Right lobe of liver (tissue), 4 donors: ENCODE data around the gene ACBD6.

Experiments used
- POLR2A ChIP-seq: fragments of 450-650 bp; IDR thresholded peaks from one replicate; pipeline ENCODE4 v1.6.1; 2017; ENCODE audit warnings: antibody characterized with exemption, mild to moderate bottlenecking
- TF ChIP-seq, protein P1 (sequence below), 4 donors: fragments of 200-600 bp in 3 of 4; fragments of 450-650 bp in 1 of 4; IDR thresholded peaks; one replicate each; pipeline versions ENCODE4 v1.5.1 to v1.8.0; 2016 to 2022; ENCODE audit warnings: antibody characterized with exemption in 4 of 4, mild to moderate bottlenecking in 2 of 4
- donor health status: DM: no; HTN: no; CAD: no.
- donor health status: DM: no; HTN: no; CAD: no.
- donor health status: DM: no; HTN: yes; CAD: no.

DNA sequence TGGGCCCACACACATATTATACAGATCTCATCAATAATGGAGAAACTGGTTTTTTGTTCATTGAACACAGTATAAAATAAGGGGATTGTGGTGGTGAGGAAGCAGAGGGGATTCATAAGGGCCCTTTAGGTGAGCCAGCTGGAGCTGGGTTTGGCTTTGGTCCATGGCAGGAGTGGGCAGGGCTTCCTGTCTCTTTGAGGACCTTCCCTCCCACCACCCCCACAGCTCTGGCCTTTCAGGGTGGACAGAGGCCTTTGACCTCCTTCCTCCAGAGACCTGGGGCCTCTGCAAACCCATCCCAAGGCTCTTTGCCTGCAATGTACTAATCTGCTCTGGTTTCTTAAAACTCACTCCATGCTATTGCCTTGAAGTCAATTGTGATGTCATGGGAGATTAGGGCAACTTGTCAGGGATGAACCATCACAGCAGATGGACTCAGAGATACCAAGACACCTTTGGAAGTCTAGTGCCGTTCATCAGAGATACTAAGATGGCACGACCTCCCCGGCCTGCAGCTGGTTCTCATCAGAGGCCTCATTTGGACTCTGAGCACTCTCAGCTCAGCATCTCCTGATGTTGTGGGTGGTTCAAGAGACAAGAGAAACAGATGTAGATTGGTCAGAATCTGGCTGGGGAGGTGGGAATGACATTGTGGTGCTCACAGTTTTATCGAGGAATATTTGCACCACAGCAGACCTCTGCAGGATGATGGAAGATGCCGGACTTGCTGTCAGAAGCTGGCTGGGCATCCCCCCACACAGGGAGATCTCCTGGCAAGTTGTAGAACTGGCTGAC lies 234.4 kb downstream of the ACBD6 start:
- TF ChIP-seq, protein P1, sequence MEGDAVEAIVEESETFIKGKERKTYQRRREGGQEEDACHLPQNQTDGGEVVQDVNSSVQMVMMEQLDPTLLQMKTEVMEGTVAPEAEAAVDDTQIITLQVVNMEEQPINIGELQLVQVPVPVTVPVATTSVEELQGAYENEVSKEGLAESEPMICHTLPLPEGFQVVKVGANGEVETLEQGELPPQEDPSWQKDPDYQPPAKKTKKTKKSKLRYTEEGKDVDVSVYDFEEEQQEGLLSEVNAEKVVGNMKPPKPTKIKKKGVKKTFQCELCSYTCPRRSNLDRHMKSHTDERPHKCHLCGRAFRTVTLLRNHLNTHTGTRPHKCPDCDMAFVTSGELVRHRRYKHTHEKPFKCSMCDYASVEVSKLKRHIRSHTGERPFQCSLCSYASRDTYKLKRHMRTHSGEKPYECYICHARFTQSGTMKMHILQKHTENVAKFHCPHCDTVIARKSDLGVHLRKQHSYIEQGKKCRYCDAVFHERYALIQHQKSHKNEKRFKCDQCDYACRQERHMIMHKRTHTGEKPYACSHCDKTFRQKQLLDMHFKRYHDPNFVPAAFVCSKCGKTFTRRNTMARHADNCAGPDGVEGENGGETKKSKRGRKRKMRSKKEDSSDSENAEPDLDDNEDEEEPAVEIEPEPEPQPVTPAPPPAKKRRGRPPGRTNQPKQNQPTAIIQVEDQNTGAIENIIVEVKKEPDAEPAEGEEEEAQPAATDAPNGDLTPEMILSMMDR (IDR thresholded peaks at IDR 0.05), result no peak
- TF ChIP-seq POLR2A, result no peak
